Erythroblast (primary cell): Measurements from ENCODE around the gene ALDH3B2.

Experiments
- GATA1 ChIP-seq: IDR thresholded peaks from 2 replicates; pipeline ENCODE4 v1.6.1; 2011; ENCODE audit warnings: low read depth, mild to moderate bottlenecking, control low read depth, low read length, moderate library complexity
- POLR2A ChIP-seq: IDR thresholded peaks from 2 replicates; pipeline ENCODE4 v1.6.1; 2011; ENCODE audit warnings: mild to moderate bottlenecking, low read length

GRCh38 chr11:67657300-67657699 lies 17.1 kb downstream of the ALDH3B2 start:
- TF ChIP-seq POLR2A (no peak), GATA1 (no peak)
